HepG2 (cell line): ENCODE results near the gene AVPR1A. TPM values are rescaled to one million over a fixed set of nuclear protein-coding genes. Genes with fewer than 3 reads are reported as not detected.

Experiments
- HNF4G ChIP-seq, 2 experiments: sonication (generic) in 1 of 2; formaldehyde crosslinking in 1 of 2; IDR thresholded peaks; 2 replicates each; pipeline versions ENCODE4 v1.4.0 to v1.6.1; 2011 to 2020; ENCODE audit warnings: borderline replicate concordance in 2 of 2, low read depth in 2 of 2, mild to moderate bottlenecking in 2 of 2, low read length in 1 of 2, missing genetic modification reagents in 1 of 2, moderate library complexity in 1 of 2
- NCOR1 ChIP-seq: fragments of 200-600 bp; sonication (generic); IDR thresholded peaks from 2 replicates; pipeline ENCODE4 v1.7.0; 2017; ENCODE audit warnings: antibody characterized with exemption, low read length, borderline replicate concordance
- PHB2 ChIP-seq: fragments of 450-650 bp; IDR thresholded peaks from 2 replicates; pipeline ENCODE4 v1.6.1; 2018; ENCODE audit not compliant: partially characterized antibody
- SOX13 ChIP-seq, 3 experiments: fragments of 450-650 bp in 1 of 3; sonication (generic) in 1 of 3; formaldehyde crosslinking in 1 of 3; IDR thresholded peaks in 2 of 3; conservative IDR thresholded peaks in 1 of 3; 2 replicates each; pipeline versions ENCODE4 v1.5.0 to v1.6.1; 2016 to 2020; ENCODE audit warnings: antibody characterized with exemption in 1 of 3, mild to moderate bottlenecking in 1 of 3, missing compliant biosample characterization in 1 of 3, missing genetic modification reagents in 1 of 3, moderate library complexity in 1 of 3
- ZMAT3 ChIP-seq: sonication (generic); formaldehyde crosslinking; conservative IDR thresholded peaks from 2 replicates; pipeline ENCODE4 v1.7.0; 2021; ENCODE audit warnings: missing genetic modification reagents
- ZNF234 ChIP-seq: sonication (generic); formaldehyde crosslinking; conservative IDR thresholded peaks from 2 replicates; pipeline ENCODE4 v1.5.1; 2020; ENCODE audit warnings: mild to moderate bottlenecking, missing genetic modification reagents
- ZNF441 ChIP-seq: sonication (generic); formaldehyde crosslinking; IDR thresholded peaks from 2 replicates; pipeline ENCODE4 v1.7.0; 2021; ENCODE audit warnings: missing genetic modification reagents, borderline replicate concordance
- ZNF644 ChIP-seq: IDR thresholded peaks from 2 replicates; pipeline ENCODE4 v1.6.1; 2016; ENCODE audit warnings: low read depth
- polyA plus RNA-seq, 8 experiments: library from polyadenylated mRNA; depleted of rRNA in 3 of 8; stranded (reverse) in 7 of 8; unstranded in 1 of 8; fragments of >200 nt; fragmentation: Illumina TruSeq in 4 of 8; extraction: Trizol in 4 of 8; gene quantifications; 2 replicates each; pipeline versions ENCODE4 v1.2.1 to v1.2.3, GENCODE V29; 2011 to 2016; ENCODE audit warnings: low read depth in 4 of 8, missing spikeins in 1 of 8, mixed read lengths in 1 of 8; ENCODE audit not compliant: insufficient read depth in 1 of 8
- total RNA-seq, 5 experiments: library from RNA; depleted of rRNA; stranded (reverse); fragments of >200 nt; fragmentation: Illumina TruSeq; extraction: Trizol; gene quantifications; 2 replicates each; pipeline ENCODE4 v1.2.3, GENCODE V29; 2016; ENCODE audit warnings: low read depth in 1 of 5
- TF ChIP-seq, protein P1 (sequence below): sonication (generic); formaldehyde crosslinking; IDR thresholded peaks from 2 replicates; pipeline ENCODE4 v1.5.1; 2020; ENCODE audit warnings: mild to moderate bottlenecking, missing genetic modification reagents, borderline replicate concordance
- TF ChIP-seq, protein P2 (sequence below): sonication (generic); formaldehyde crosslinking; IDR thresholded peaks from 2 replicates; pipeline ENCODE4 v1.4.0; 2020; ENCODE audit warnings: mild to moderate bottlenecking, missing genetic modification reagents
- TF ChIP-seq, protein P3 (sequence below): sonication (generic); formaldehyde crosslinking; IDR thresholded peaks from 2 replicates; pipeline ENCODE4 v1.4.0; 2020; ENCODE audit warnings: missing genetic modification reagents, mild to moderate bottlenecking, borderline replicate concordance
- TF ChIP-seq, protein P4 (sequence below): sonication (generic); formaldehyde crosslinking; IDR thresholded peaks from one replicate; pipeline ENCODE4 v1.5.1; 2020; ENCODE audit warnings: mild to moderate bottlenecking, missing genetic modification reagents; ENCODE audit errors: not compliant biosample characterization
- TF ChIP-seq, protein P5 (sequence below): fragments of 450-650 bp; IDR thresholded peaks from 2 replicates; pipeline ENCODE4 v1.6.1; 2017

Gene AVPR1A
- total and polyA plus RNA-seq, 2 of the 13 experiments (the other 11 are each of a cell fraction or from before 2014, with no cell fraction given), result not detected

DNA sequence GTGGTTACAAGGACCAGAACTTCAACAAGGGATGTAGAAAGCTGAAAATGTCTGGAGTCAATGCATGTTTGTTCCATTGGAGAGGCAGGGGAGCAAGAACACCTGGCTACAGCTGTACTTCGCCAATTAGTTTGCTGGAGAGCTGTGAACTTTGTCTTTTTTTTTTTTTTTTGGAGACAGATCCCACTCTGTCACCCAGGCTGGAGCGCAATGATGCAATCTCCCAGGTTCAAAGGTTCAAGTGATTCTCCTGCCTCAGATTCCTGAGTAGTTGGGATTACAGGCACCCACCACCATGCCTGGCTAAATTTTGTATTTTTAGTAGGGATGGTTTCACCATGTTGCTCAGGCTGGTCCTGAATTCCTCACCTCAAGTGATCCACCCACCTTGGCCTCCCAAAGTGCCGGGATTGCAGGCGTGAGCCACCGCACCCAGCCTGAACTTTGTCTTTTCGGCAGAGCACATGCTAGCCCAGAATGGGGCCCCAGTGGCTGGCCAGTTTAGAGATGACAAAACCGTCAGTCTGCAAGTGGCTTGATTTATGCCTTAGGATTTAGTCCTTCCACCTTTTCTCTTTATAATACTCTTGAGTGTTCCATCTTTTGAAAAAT is 55.5 kb downstream of the AVPR1A start (continued):
- TF ChIP-seq, protein P1, sequence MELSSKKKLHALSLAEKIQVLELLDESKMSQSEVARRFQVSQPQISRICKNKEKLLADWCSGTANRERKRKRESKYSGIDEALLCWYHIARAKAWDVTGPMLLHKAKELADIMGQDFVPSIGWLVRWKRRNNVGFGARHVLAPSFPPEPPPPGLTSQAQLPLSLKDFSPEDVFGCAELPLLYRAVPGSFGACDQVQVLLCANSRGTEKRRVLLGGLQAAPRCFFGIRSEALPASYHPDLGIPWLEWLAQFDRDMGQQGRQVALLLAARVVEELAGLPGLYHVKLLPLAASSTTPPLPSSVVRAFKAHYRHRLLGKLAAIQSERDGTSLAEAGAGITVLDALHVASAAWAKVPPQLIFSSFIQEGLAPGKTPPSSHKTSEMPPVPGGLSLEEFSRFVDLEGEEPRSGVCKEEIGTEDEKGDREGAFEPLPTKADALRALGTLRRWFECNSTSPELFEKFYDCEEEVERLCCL (CRISPR knock-in tag), result no peak
- TF ChIP-seq, protein P2, sequence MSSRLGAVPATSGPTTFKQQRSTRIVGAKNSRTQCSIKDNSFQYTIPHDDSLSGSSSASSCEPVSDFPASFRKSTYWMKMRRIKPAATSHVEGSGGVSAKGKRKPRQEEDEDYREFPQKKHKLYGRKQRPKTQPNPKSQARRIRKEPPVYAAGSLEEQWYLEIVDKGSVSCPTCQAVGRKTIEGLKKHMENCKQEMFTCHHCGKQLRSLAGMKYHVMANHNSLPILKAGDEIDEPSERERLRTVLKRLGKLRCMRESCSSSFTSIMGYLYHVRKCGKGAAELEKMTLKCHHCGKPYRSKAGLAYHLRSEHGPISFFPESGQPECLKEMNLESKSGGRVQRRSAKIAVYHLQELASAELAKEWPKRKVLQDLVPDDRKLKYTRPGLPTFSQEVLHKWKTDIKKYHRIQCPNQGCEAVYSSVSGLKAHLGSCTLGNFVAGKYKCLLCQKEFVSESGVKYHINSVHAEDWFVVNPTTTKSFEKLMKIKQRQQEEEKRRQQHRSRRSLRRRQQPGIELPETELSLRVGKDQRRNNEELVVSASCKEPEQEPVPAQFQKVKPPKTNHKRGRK (CRISPR knock-in tag), result no peak
- TF ChIP-seq, protein P3, sequence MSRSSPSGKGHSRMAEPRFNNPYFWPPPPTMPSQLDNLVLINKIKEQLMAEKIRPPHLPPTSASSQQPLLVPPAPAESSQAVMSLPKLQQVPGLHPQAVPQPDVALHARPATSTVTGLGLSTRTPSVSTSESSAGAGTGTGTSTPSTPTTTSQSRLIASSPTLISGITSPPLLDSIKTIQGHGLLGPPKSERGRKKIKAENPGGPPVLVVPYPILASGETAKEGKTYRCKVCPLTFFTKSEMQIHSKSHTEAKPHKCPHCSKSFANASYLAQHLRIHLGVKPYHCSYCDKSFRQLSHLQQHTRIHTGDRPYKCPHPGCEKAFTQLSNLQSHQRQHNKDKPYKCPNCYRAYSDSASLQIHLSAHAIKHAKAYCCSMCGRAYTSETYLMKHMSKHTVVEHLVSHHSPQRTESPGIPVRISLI (CRISPR knock-in tag), result peak; percentile 95
- TF ChIP-seq HNF4G (IDR thresholded peaks at IDR 0.05; ENCODE audit: borderline replicate concordance, low read depth, low read length) (peak; percentile 35; the same call in 1 of the 2 replicates), HNF4G (CRISPR knock-in tag; IDR thresholded peaks at IDR 0.05; ENCODE audit: borderline replicate concordance, low read depth) (peak; percentile 58; the same call in 1 of the 2 replicates), ZNF644 (0 out of 2 replicates have a peak, but pooled peaks have one; percentile 38), SOX13 (IDR thresholded peaks at IDR 0.05) (no peak), SOX13 (CRISPR knock-in tag; conservative IDR thresholded peaks at IDR 0.05 in 1 of 2, IDR thresholded peaks at IDR 0.05 in 1 of 2) (peak in 1 of 2 experiments; percentile 6; a peak in 1 of 4 replicates), NCOR1 (peak; percentile 46; the same call in 1 of the 2 replicates), ZNF234 (CRISPR knock-in tag) (no peak), ZNF441 (CRISPR knock-in tag) (no peak), PHB2 (no peak), ZMAT3 (no peak)
- TF ChIP-seq, protein P4, sequence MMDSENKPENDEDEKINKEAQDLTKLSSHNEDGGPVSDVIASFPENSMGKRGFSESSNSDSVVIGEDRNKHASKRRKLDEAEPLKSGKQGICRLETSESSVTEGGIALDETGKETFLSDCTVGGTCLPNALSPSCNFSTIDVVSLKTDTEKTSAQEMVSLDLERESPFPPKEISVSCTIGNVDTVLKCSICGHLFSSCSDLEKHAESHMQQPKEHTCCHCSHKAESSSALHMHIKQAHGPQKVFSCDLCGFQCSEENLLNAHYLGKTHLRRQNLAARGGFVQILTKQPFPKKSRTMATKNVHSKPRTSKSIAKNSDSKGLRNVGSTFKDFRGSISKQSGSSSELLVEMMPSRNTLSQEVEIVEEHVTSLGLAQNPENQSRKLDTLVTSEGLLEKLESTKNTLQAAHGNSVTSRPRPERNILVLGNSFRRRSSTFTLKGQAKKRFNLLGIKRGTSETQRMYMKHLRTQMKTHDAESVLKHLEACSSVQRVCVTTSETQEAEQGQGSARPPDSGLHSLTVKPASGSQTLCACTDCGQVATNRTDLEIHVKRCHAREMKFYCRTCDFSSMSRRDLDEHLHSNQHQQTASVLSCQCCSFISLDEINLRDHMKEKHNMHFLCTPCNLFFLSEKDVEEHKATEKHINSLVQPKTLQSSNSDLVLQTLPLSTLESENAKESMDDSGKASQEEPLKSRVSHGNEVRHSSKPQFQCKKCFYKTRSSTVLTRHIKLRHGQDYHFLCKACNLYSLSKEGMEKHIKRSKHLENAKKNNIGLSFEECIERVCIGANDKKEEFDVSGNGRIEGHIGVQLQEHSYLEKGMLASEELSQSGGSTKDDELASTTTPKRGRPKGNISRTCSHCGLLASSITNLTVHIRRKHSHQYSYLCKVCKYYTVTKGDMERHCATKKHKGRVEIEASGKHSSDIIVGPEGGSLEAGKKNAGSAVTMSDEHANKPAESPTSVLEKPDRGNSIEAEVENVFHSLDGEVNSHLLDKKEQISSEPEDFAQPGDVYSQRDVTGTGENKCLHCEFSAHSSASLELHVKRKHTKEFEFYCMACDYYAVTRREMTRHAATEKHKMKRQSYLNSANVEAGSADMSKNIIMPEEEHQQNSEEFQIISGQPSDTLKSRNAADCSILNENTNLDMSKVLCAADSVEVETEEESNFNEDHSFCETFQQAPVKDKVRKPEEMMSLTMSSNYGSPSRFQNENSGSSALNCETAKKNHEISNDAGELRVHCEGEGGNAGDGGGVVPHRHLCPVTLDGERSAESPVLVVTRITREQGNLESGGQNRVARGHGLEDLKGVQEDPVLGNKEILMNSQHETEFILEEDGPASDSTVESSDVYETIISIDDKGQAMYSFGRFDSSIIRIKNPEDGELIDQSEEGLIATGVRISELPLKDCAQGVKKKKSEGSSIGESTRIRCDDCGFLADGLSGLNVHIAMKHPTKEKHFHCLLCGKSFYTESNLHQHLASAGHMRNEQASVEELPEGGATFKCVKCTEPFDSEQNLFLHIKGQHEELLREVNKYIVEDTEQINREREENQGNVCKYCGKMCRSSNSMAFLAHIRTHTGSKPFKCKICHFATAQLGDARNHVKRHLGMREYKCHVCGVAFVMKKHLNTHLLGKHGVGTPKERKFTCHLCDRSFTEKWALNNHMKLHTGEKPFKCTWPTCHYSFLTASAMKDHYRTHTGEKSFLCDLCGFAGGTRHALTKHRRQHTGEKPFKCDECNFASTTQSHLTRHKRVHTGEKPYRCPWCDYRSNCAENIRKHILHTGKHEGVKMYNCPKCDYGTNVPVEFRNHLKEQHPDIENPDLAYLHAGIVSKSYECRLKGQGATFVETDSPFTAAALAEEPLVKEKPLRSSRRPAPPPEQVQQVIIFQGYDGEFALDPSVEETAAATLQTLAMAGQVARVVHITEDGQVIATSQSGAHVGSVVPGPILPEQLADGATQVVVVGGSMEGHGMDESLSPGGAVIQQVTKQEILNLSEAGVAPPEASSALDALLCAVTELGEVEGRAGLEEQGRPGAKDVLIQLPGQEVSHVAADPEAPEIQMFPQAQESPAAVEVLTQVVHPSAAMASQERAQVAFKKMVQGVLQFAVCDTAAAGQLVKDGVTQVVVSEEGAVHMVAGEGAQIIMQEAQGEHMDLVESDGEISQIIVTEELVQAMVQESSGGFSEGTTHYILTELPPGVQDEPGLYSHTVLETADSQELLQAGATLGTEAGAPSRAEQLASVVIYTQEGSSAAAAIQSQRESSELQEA (CRISPR knock-in tag), result no peak
- TF ChIP-seq, protein P5, sequence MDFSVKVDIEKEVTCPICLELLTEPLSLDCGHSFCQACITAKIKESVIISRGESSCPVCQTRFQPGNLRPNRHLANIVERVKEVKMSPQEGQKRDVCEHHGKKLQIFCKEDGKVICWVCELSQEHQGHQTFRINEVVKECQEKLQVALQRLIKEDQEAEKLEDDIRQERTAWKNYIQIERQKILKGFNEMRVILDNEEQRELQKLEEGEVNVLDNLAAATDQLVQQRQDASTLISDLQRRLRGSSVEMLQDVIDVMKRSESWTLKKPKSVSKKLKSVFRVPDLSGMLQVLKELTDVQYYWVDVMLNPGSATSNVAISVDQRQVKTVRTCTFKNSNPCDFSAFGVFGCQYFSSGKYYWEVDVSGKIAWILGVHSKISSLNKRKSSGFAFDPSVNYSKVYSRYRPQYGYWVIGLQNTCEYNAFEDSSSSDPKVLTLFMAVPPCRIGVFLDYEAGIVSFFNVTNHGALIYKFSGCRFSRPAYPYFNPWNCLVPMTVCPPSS, result no peak
